Metanephros (tissue), 1 donor: ENCODE data around the gene SMIM8. TPM values are rescaled to one million over a fixed set of nuclear protein-coding genes. Genes with fewer than 3 reads are reported as not detected.

Experiments used
- total RNA-seq: library from RNA; depleted of rRNA; stranded (reverse); fragments of >200 nt; gene quantifications from one replicate; pipeline ENCODE4 v1.2.3, GENCODE V29; 2014

Gene SMIM8, protein sequence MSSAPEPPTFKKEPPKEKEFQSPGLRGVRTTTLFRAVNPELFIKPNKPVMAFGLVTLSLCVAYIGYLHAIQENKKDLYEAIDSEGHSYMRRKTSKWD
- total RNA-seq = 20.3 TPM

DNA sequence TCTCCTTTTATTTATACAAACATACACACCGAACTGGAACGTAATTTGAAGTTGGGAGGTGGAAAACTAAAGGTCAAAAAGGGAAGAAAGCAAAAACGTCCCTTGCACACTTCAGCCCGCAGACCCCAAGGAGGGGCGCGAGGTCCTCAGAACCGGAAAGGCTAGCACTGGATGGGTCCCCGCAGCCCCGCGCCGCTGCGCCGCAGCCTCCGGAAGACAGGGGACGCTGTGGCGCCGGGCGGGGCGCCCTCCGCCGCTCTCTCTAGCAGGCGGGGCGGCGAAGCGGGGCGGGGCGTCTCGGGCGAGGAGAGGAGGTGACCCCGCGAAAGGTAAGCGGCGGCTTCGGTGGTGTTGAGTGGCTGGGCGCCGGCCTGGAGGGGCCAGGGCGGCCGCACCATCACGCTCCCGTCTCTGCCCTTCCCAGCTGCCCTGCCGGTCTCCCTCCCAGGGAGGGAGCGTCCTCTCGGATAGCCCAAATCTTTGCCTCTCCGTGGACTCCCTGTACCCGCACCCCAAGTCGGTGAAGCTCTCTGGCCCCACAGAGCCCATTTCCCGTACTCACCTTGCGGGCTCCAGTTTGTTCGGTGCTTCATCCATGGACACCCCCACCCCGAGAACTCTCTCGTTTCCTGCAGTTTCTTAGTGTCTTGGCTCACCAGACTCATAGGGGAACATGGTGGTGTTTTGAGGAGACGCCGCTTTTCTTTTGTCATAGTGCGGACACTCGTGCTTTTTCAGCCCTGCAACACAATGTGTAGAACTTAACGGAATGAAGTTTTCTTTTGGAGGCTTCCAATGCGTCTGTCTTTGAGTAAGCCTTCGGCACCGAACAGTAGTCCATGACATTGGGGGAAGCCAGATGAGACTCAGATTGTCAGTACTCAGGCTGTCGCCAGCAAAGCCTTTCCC lies at the start of gene SMIM8:
Gene SMIM8 (plus strand): TSS at position 285 of the 909 bp plus-strand sequence. CDS start 14,444 bp downstream, outside the sequence.

DNA sequence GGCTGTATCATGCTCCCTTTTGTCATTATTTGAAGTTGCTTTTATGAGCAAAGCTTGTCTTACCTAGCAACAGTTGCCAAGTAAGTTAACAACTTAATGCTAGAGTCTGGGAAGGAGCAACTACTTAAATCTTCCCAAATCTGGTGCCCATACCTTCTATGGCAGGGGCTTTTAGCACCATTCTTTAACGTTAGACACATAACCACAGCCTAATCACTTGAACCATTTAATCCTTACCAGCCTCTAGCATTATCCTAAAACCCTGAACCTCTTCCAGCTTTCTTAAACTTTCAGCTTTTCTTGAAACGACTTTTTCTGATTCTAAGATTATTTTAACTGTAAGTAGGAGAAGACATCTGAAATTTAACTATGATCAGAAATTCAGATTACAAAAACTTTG lies 22.3 kb downstream of the SMIM8 start, which contains the start of gene C6orf163:
Gene C6orf163 (plus strand): TSS at position 83 of the 400 bp plus-strand sequence. CDS start 287 bp downstream, at position 370.

Other genes starting within 250 kb of the SMIM8 start
- 0.35 TPM for gene CGA, start 227.5 kb upstream of the SMIM8 start, total RNA-seq
- 65.9 TPM for gene ZNF292, start 167.0 kb upstream of the SMIM8 start, total RNA-seq
- not detected for gene GJB7, start 6.7 kb downstream of the SMIM8 start, total RNA-seq
- gene C6orf163, start 22.2 kb downstream of the SMIM8 start, total RNA-seq = 6.2 TPM
- gene CFAP206, start 85.4 kb downstream of the SMIM8 start, total RNA-seq = 4.0 TPM
- 21.9 TPM for gene SLC35A1, start 150.4 kb downstream of the SMIM8 start, total RNA-seq